ENCODE results near the gene SH3BP4.

DNA sequence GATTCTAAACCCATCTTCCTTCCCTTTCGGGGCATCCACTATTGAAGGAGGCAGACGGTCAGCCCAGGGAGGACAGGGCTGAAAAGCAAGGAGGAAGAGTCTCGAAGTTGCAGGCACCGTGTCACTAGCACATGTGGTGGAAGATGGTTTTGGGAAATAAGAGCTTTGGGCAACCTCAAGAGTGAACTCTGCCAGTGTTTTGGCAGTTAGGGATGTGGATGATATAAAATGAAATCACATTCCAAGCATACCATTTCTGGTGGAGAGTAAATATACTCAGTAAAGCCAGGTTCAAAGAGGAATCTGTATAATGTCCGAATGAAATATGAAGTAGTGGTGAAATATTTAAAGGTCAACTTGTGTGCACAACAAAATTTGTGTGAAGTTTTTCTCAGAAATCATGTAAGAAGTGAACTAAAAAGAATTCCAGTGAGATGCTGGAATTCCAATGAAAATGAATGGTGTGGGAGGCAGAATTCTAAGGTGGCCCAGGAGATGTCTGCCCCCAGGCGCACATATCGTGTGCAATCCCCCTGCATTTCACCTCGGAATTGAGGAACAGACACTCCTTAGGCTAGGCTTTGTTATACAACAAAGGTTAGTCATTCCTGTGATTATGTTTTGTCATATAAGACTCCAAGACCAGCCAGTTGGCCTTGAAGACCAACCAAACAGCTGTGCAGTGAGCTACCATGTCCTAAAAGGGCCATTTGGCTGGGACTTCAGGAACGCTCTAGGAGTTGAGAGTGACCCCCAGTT, 147.1 kb downstream of the SH3BP4 start:
- TF ChIP-seq, protein P1, sequence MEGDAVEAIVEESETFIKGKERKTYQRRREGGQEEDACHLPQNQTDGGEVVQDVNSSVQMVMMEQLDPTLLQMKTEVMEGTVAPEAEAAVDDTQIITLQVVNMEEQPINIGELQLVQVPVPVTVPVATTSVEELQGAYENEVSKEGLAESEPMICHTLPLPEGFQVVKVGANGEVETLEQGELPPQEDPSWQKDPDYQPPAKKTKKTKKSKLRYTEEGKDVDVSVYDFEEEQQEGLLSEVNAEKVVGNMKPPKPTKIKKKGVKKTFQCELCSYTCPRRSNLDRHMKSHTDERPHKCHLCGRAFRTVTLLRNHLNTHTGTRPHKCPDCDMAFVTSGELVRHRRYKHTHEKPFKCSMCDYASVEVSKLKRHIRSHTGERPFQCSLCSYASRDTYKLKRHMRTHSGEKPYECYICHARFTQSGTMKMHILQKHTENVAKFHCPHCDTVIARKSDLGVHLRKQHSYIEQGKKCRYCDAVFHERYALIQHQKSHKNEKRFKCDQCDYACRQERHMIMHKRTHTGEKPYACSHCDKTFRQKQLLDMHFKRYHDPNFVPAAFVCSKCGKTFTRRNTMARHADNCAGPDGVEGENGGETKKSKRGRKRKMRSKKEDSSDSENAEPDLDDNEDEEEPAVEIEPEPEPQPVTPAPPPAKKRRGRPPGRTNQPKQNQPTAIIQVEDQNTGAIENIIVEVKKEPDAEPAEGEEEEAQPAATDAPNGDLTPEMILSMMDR (CRISPR knock-in tag; IDR thresholded peaks at IDR 0.05), result no peak
- TF ChIP-seq, protein P2, sequence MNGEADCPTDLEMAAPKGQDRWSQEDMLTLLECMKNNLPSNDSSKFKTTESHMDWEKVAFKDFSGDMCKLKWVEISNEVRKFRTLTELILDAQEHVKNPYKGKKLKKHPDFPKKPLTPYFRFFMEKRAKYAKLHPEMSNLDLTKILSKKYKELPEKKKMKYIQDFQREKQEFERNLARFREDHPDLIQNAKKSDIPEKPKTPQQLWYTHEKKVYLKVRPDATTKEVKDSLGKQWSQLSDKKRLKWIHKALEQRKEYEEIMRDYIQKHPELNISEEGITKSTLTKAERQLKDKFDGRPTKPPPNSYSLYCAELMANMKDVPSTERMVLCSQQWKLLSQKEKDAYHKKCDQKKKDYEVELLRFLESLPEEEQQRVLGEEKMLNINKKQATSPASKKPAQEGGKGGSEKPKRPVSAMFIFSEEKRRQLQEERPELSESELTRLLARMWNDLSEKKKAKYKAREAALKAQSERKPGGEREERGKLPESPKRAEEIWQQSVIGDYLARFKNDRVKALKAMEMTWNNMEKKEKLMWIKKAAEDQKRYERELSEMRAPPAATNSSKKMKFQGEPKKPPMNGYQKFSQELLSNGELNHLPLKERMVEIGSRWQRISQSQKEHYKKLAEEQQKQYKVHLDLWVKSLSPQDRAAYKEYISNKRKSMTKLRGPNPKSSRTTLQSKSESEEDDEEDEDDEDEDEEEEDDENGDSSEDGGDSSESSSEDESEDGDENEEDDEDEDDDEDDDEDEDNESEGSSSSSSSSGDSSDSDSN (CRISPR knock-in tag; IDR thresholded peaks at IDR 0.05), result no peak
- TF ChIP-seq, protein P3, sequence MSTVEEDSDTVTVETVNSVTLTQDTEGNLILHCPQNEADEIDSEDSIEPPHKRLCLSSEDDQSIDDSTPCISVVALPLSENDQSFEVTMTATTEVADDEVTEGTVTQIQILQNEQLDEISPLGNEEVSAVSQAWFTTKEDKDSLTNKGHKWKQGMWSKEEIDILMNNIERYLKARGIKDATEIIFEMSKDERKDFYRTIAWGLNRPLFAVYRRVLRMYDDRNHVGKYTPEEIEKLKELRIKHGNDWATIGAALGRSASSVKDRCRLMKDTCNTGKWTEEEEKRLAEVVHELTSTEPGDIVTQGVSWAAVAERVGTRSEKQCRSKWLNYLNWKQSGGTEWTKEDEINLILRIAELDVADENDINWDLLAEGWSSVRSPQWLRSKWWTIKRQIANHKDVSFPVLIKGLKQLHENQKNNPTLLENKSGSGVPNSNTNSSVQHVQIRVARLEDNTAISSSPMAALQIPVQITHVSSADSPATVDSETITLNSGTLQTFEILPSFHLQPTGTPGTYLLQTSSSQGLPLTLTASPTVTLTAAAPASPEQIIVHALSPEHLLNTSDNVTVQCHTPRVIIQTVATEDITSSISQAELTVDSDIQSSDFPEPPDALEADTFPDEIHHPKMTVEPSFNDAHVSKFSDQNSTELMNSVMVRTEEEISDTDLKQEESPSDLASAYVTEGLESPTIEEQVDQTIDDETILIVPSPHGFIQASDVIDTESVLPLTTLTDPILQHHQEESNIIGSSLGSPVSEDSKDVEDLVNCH (CRISPR knock-in tag; IDR thresholded peaks at IDR 0.05), result no peak
- no peak for TF ChIP-seq ZBTB3 (CRISPR knock-in tag; IDR thresholded peaks at IDR 0.05; ENCODE audit: borderline replicate concordance, low read depth)
- TF ChIP-seq RCOR2 (CRISPR knock-in tag; IDR thresholded peaks at IDR 0.05), result no peak
- TF ChIP-seq, protein P4, sequence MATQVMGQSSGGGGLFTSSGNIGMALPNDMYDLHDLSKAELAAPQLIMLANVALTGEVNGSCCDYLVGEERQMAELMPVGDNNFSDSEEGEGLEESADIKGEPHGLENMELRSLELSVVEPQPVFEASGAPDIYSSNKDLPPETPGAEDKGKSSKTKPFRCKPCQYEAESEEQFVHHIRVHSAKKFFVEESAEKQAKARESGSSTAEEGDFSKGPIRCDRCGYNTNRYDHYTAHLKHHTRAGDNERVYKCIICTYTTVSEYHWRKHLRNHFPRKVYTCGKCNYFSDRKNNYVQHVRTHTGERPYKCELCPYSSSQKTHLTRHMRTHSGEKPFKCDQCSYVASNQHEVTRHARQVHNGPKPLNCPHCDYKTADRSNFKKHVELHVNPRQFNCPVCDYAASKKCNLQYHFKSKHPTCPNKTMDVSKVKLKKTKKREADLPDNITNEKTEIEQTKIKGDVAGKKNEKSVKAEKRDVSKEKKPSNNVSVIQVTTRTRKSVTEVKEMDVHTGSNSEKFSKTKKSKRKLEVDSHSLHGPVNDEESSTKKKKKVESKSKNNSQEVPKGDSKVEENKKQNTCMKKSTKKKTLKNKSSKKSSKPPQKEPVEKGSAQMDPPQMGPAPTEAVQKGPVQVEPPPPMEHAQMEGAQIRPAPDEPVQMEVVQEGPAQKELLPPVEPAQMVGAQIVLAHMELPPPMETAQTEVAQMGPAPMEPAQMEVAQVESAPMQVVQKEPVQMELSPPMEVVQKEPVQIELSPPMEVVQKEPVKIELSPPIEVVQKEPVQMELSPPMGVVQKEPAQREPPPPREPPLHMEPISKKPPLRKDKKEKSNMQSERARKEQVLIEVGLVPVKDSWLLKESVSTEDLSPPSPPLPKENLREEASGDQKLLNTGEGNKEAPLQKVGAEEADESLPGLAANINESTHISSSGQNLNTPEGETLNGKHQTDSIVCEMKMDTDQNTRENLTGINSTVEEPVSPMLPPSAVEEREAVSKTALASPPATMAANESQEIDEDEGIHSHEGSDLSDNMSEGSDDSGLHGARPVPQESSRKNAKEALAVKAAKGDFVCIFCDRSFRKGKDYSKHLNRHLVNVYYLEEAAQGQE (IDR thresholded peaks at IDR 0.05; ENCODE audit: borderline replicate concordance in 1 of 2, low read depth in 1 of 2, low read length in 2 of 2), result no peak
- no peak for TF ChIP-seq ZC3H4 (CRISPR knock-in tag; IDR thresholded peaks at IDR 0.05; ENCODE audit: borderline replicate concordance)
- TF ChIP-seq ZKSCAN5 (CRISPR knock-in tag; IDR thresholded peaks at IDR 0.05), result no peak
- TF ChIP-seq DNMT1 (CRISPR knock-in tag; IDR thresholded peaks at IDR 0.05), result no peak
- no peak for TF ChIP-seq CHD2 (IDR thresholded peaks at IDR 0.05; ENCODE audit: low read depth, low read length)
- TF ChIP-seq ZNF12 (CRISPR knock-in tag; IDR thresholded peaks at IDR 0.05), result no peak

Measured in HepG2 (cell line).